H1 (cell line): Measurements from ENCODE around the gene RRP12. TPM values are rescaled to one million over a fixed set of nuclear protein-coding genes. Genes with fewer than 3 reads are reported as not detected.

Experiments used
- RAD21 ChIP-seq, 2 experiments: IDR thresholded peaks in 1 of 2; conservative IDR thresholded peaks in 1 of 2; 2 replicates each; pipeline ENCODE4 v1.6.1; 2011; ENCODE audit warnings: low read depth in 2 of 2, low read length in 2 of 2, improper control_type of control experiment in 1 of 2, inconsistent platforms in 1 of 2, mild to moderate bottlenecking in 1 of 2, moderate library complexity in 1 of 2
- polyA plus RNA-seq, 7 experiments: library from polyadenylated mRNA; depleted of rRNA in 3 of 7; stranded (reverse) in 5 of 7; unstranded in 2 of 7; fragments of >200 nt in 5 of 7; fragments of 200-250 nt in 2 of 7; gene quantifications; 1 replicate in 5 of 7; 2 replicates in 1 of 7; 4 replicates in 1 of 7; pipeline versions ENCODE4 v1.2.1 to v1.2.3, GENCODE V29; 2011 to 2013; ENCODE audit warnings: missing spikeins in 2 of 7, mixed read lengths in 2 of 7
- total RNA-seq: library from RNA; stranded (reverse); fragmentation: NEBNext Ultra II Directional; extraction: Animal tissue kit (Norgen Biotek cat#: 25700); gene quantifications from 2 replicates; pipeline ENCODE4 v1.2.1, GENCODE V29; 2021
- TF ChIP-seq, protein P1 (sequence below): IDR thresholded peaks from 2 replicates; pipeline ENCODE4 v1.6.1; 2012; ENCODE audit warnings: inconsistent platforms

The RRP12 gene
- total and polyA plus RNA-seq, 2 of the 8 experiments (the other 6 are each of a cell fraction or from before 2014, with no cell fraction given), result 21.0 to 65.8 TPM

DNA sequence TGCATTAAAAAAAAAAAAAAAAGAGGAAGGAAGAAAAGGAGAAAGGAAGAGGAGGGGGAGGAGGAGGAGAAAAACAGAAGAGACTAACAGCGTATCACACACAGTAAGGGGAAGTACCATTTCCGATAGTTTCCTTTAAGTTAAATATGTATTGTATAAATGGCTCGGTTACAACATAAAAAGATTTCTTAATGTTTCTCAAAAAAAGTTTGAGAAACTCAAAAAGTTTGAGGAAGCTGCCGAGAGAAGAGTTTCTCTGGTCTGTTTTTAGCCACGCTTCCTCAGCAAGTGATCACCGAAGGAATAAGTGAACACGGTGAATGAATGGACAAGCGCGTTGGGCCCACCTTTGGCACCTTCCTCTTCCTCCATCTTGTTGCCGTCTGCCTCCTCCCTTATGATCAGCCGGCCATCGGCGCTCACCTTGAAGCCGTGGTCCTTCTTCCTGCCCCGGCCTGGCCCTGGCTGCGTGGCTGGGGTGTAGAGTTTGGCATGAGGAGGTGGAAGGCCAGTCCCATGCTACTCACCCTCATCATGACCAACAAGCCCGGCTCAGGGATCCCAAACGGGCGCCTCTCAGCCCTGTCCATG is 35.3 kb downstream of the RRP12 start (continued):
- TF ChIP-seq, protein P1, sequence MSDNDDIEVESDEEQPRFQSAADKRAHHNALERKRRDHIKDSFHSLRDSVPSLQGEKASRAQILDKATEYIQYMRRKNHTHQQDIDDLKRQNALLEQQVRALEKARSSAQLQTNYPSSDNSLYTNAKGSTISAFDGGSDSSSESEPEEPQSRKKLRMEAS, result no peak
- no peak for TF ChIP-seq RAD21 (IDR thresholded peaks at IDR 0.05 in 1 of 2, conservative IDR thresholded peaks at IDR 0.05 in 1 of 2; ENCODE audit: low read depth in 2 of 2, low read length in 2 of 2)
